SK-N-SH (cell line): ENCODE results near the gene TFB2M. TPM values are rescaled to one million over a fixed set of nuclear protein-coding genes. Genes with fewer than 3 reads are reported as not detected.

Experiments
- CTCF ChIA-PET: fragments of 300-600, 350-600 bp; formaldehyde crosslinking; extraction: SDS; loops from one replicate; lab custom pipeline; 2021; lab: Yijun Ruan, JAX
- POLR2A ChIA-PET: fragments of 350-600 bp; sonication (Branson Sonifier 250); formaldehyde crosslinking; extraction: SDS; loops from one replicate; lab custom pipeline; 2020; ENCODE audit warnings: antibody characterized with exemption, inconsistent platforms; lab: Yijun Ruan, JAX
- DNase-seq: peaks from one replicate; pipeline ENCODE4 v3.0.0; 2012
- H2AFZ ChIP-seq: fragments of 200-600 bp; sonication (generic); 2 replicates; pipeline ENCODE4 v1.8.1; 2016; ENCODE audit warnings: antibody characterized with exemption, mild to moderate bottlenecking, low read depth
- H3F3A ChIP-seq: fragments of 200-600 bp; sonication (generic); replicated peaks from 2 replicates; pipeline ENCODE3; 2016; ENCODE audit warnings: antibody characterized with exemption, mild to moderate bottlenecking; ENCODE audit not compliant: insufficient read depth
- H3K27ac ChIP-seq, 2 experiments: fragments of 200-500 bp in 1 of 2; fragments of 200-600 bp in 1 of 2; sonication (Bioruptor generic) in 1 of 2; sonication (generic), shearing (Covaris generic) in 1 of 2; 2 replicates each; pipeline versions ENCODE4 v1.5.1 to v1.6.1; 2014 to 2016; ENCODE audit warnings: low read depth in 2 of 2, inconsistent platforms in 1 of 2, low read length in 1 of 2, mild to moderate bottlenecking in 1 of 2, mixed read lengths in 1 of 2
- H3K27me3 ChIP-seq: fragments of 200-600 bp; sonication (generic), shearing (Covaris generic); 2 replicates; pipeline ENCODE4 v1.6.1; 2016; ENCODE audit warnings: mixed run types; ENCODE audit not compliant: insufficient read depth
- H3K36me3 ChIP-seq, 2 experiments: fragments of 200-500 bp in 1 of 2; fragments of 200-600 bp in 1 of 2; sonication (Bioruptor generic) in 1 of 2; sonication (generic) in 1 of 2; replicated peaks in 1 of 2; 2 replicates each; pipeline versions ENCODE3 to v1.5.1; 2014 to 2016; ENCODE audit warnings: low read length in 1 of 2, mild to moderate bottlenecking in 1 of 2; ENCODE audit not compliant: insufficient read depth in 2 of 2, control insufficient read depth in 1 of 2
- H3K4me1 ChIP-seq, 2 experiments: fragments of 200-500 bp in 1 of 2; fragments of 200-600 bp in 1 of 2; sonication (Bioruptor generic) in 1 of 2; sonication (generic), shearing (Covaris generic) in 1 of 2; 2 replicates each; pipeline versions ENCODE4 v1.5.1 to v1.6.1; 2014 to 2016; ENCODE audit warnings: low read depth in 1 of 2, low read length in 1 of 2, mixed run types in 1 of 2; ENCODE audit not compliant: insufficient read depth in 2 of 2, control insufficient read depth in 1 of 2
- H3K4me2 ChIP-seq: fragments of 200-600 bp; sonication (generic), shearing (Covaris generic); 2 replicates; pipeline ENCODE4 v1.6.1; 2017; ENCODE audit warnings: mixed run types
- H3K4me3 ChIP-seq, 2 experiments: fragments of 200-500 bp in 1 of 2; fragments of 200-600 bp in 1 of 2; sonication (Bioruptor generic) in 1 of 2; sonication (generic), shearing (Covaris generic) in 1 of 2; 2 replicates each; pipeline versions ENCODE4 v1.5.1 to v1.8.1; 2014 to 2016; ENCODE audit warnings: low read depth in 2 of 2, inconsistent platforms in 1 of 2, low read length in 1 of 2, mild to moderate bottlenecking in 1 of 2, mixed read lengths in 1 of 2, moderate library complexity in 1 of 2
- H3K79me2 ChIP-seq: fragments of 200-600 bp; sonication (generic); 2 replicates; pipeline ENCODE4 v1.8.1; 2017; ENCODE audit warnings: mild to moderate bottlenecking; ENCODE audit not compliant: insufficient read depth
- H3K9ac ChIP-seq: fragments of 200-600 bp; sonication (generic); 2 replicates; pipeline ENCODE4 v1.6.1; 2017; ENCODE audit warnings: mixed run types
- H3K9me2 ChIP-seq: fragments of 200-600 bp; sonication (generic); 2 replicates; pipeline ENCODE4 v1.6.1; 2017; ENCODE audit warnings: mixed run types
- H3K9me3 ChIP-seq: fragments of 200-600 bp; sonication (generic); 2 replicates; pipeline ENCODE4 v1.6.1; 2017; ENCODE audit warnings: mixed run types, mild to moderate bottlenecking, moderate library complexity
- H4K20me1 ChIP-seq: fragments of 200-600 bp; sonication (generic); 2 replicates; pipeline ENCODE4 v1.6.1; 2017; ENCODE audit warnings: mild to moderate bottlenecking, mixed run types; ENCODE audit not compliant: insufficient read depth
- CHD2 ChIP-seq: fragments of 150-350 bp; IDR thresholded peaks from 2 replicates; pipeline ENCODE4 v1.6.1; 2018; ENCODE audit warnings: low read length; ENCODE audit not compliant: partially characterized antibody
- EP300 ChIP-seq, 2 experiments: IDR thresholded peaks; 2 replicates each; pipeline versions ENCODE4 v1.4.0 to v1.6.1; 2012; ENCODE audit warnings: borderline replicate concordance in 1 of 2, low read depth in 1 of 2, low read length in 1 of 2
- FOXJ3 ChIP-seq: sonication (generic); formaldehyde crosslinking; IDR thresholded peaks from 2 replicates; pipeline ENCODE4 v1.5.1; 2020; ENCODE audit warnings: mild to moderate bottlenecking, missing genetic modification reagents
- GABPA ChIP-seq: IDR thresholded peaks from 2 replicates; pipeline ENCODE4 v1.4.0; 2012; ENCODE audit warnings: low read depth, mild to moderate bottlenecking
- IRF3 ChIP-seq: fragments of 150-350 bp; IDR thresholded peaks from 2 replicates; pipeline ENCODE4 v1.6.1; 2016; ENCODE audit warnings: mild to moderate bottlenecking, low read depth, low read length
- MEF2A ChIP-seq: IDR thresholded peaks from 2 replicates; pipeline ENCODE4 v1.4.0; 2012; ENCODE audit warnings: low read depth, borderline replicate concordance
- MXI1 ChIP-seq: IDR thresholded peaks from 2 replicates; pipeline ENCODE4 v1.6.1; 2012; ENCODE audit warnings: mild to moderate bottlenecking, low read depth, low read length, improper control_type of control experiment
- NRF1 ChIP-seq: IDR thresholded peaks from 2 replicates; pipeline ENCODE4 v1.6.1; 2012; ENCODE audit warnings: low read depth, mild to moderate bottlenecking, low read length
- POLR2AphosphoS5 ChIP-seq: IDR thresholded peaks from 2 replicates; pipeline ENCODE4 v1.6.1; 2012; ENCODE audit warnings: low read depth, low read length
- RAD21 ChIP-seq: IDR thresholded peaks from 2 replicates; pipeline ENCODE4 v1.6.1; 2012; ENCODE audit warnings: mild to moderate bottlenecking, low read length
- RCOR1 ChIP-seq: fragments of 150-350 bp; IDR thresholded peaks from 2 replicates; pipeline ENCODE4 v1.6.1; 2017; ENCODE audit warnings: antibody characterized with exemption, low read length
- REST ChIP-seq: IDR thresholded peaks from 2 replicates; pipeline ENCODE4 v1.6.1; 2012; ENCODE audit warnings: mild to moderate bottlenecking, low read depth, low read length, moderate library complexity
- RFX5 ChIP-seq: IDR thresholded peaks from 2 replicates; pipeline ENCODE4 v1.6.1; 2012; ENCODE audit warnings: mild to moderate bottlenecking, improper control_type of control experiment, low read length
- RXRA ChIP-seq: IDR thresholded peaks from 2 replicates; pipeline ENCODE4 v1.4.0; 2012; ENCODE audit warnings: low read depth, mild to moderate bottlenecking, borderline replicate concordance
- TAF1 ChIP-seq: IDR thresholded peaks from 2 replicates; pipeline ENCODE4 v1.6.1; 2012; ENCODE audit warnings: low read depth, mild to moderate bottlenecking, low read length, moderate library complexity, borderline replicate concordance
- TCF12 ChIP-seq: IDR thresholded peaks from 2 replicates; pipeline ENCODE4 v1.4.0; 2012
- USF1 ChIP-seq: IDR thresholded peaks from 2 replicates; pipeline ENCODE4 v1.4.0; 2012; ENCODE audit warnings: low read depth, borderline replicate concordance
- ZBTB33 ChIP-seq: IDR thresholded peaks from 2 replicates; pipeline ENCODE4 v1.4.0; 2012; ENCODE audit warnings: low read depth, borderline replicate concordance
- WGBS: methylation state at CpG from one replicate; pipeline ENCODE4 v1.1.6; 2017; ENCODE audit warnings: low lambda C conversion rate; 5-methylcytosine and 5-hydroxymethylcytosine counted together
- polyA plus RNA-seq, 3 experiments: library from polyadenylated mRNA; depleted of rRNA; stranded (reverse); fragments of >200 nt; gene quantifications; 2 replicates each; pipeline ENCODE4 v1.2.3, GENCODE V29; 2012
- TF ChIP-seq, protein P1 (sequence below): fragments of 150-350 bp; IDR thresholded peaks from 2 replicates; pipeline ENCODE4 v1.6.1; 2017; ENCODE audit warnings: antibody characterized with exemption, low read length, low read depth, borderline replicate concordance

The TFB2M gene
- polyA plus RNA-seq, 1 of the 3 experiments (the other 2 are of a cell fraction), result 17.3 TPM

DNA sequence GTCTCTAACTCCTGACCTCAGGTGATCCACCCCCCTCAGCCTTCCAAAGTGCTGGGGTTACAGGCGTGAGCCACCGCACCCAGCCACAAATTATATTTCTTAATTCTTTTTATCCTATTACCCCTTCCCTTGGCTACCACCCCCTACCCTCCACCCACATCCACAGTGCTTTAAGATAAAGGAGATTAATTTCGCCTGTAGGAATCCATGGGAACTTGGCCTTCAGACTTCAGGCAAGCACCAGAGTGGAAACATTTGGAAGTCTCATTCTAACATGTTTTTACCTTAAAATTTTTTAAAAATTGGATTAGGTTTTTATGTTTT lies 10.6 kb upstream of the TFB2M start:
- H3K4me1 ChIP-seq, result peaks cover 7 to 26% of the 10 kb centered on the region in 2 experiments; a peak in 3 of 4 replicates
- H3K9me2 ChIP-seq, result no peaks in the 10 kb centered on the region
- no peaks in the 10 kb centered on the region for H4K20me1 ChIP-seq
- ChIA-PET CTCF (interaction anchor here (0.9 kb wide), 1 partner anchor 15 kb away, joined by 3 read pairs; no protein-coding TSS in a partner anchor), POLR2A (no interaction called here)
- H3K27ac ChIP-seq, result no peak overlapping the region
- H3K27me3 ChIP-seq, result no peaks in the 10 kb centered on the region
- peaks cover 98% of the 10 kb centered on the region for H3K79me2 ChIP-seq
- H3K4me2 ChIP-seq, result no peak overlapping the region
- H3F3A ChIP-seq, result peaks cover 3% of the 10 kb centered on the region
- no peaks in the 10 kb centered on the region for H3K9me3 ChIP-seq
- 94% methylated on average over 3 of the region's 3 CpGs for WGBS
- no peaks in the 10 kb centered on the region for H3K36me3 ChIP-seq
- DNase-seq, result no peak
- H3K4me3 ChIP-seq, result no peak overlapping the region
- no peak for TF ChIP-seq FOXJ3 (CRISPR knock-in tag)
- TF ChIP-seq TCF12, result no peak
- TF ChIP-seq, protein P1, sequence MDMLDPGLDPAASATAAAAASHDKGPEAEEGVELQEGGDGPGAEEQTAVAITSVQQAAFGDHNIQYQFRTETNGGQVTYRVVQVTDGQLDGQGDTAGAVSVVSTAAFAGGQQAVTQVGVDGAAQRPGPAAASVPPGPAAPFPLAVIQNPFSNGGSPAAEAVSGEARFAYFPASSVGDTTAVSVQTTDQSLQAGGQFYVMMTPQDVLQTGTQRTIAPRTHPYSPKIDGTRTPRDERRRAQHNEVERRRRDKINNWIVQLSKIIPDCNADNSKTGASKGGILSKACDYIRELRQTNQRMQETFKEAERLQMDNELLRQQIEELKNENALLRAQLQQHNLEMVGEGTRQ, result no peak
- no peak for TF ChIP-seq REST
- TF ChIP-seq ZBTB33, result no peak
- no peak for TF ChIP-seq MEF2A
- no peak for TF ChIP-seq USF1
- no peak for TF ChIP-seq EP300 (IDR thresholded peaks at IDR 0.05; ENCODE audit: borderline replicate concordance in 1 of 2, low read depth in 1 of 2, low read length in 1 of 2)
- TF ChIP-seq CHD2, result no peak
- TF ChIP-seq POLR2AphosphoS5, result no peak
- TF ChIP-seq IRF3, result no peak
- no peak for TF ChIP-seq MXI1
- TF ChIP-seq NRF1, result no peak
- no peak for TF ChIP-seq RCOR1
- no peak for TF ChIP-seq TAF1
- TF ChIP-seq RXRA, result no peak
- TF ChIP-seq GABPA, result no peak
- TF ChIP-seq RFX5, result no peak
- no peak for TF ChIP-seq RAD21
- no peak overlapping the region for H3K9ac ChIP-seq
- no peak overlapping the region for H2AFZ ChIP-seq
